Skin of body (tissue), 2 donors: Measurements from ENCODE around the gene TMEM255B. TPM values are rescaled to one million over a fixed set of nuclear protein-coding genes. Genes with fewer than 3 reads are reported as not detected.
"Not testable (repeated sequence)": the region's sequence is repeated elsewhere in the genome, so short reads cannot be mapped to it uniquely, and the experiment has no call there.

Experiments used
- DNase-seq: peaks from one replicate; lab custom pipeline; 2025; lab: John Stamatoyannopoulos, UW
- total RNA-seq: library from RNA; depleted of rRNA; stranded (reverse); fragments of >200 nt; gene quantifications from one replicate; pipeline ENCODE4 v1.2.3, GENCODE V29; 2014

The TMEM255B gene
- total RNA-seq, 1 donor from 2014 or later, result 1.7 TPM

- no peak for DNase-seq
Measured at GRCh38 chr13:113785051-113786010, 26.3 kb downstream of the TMEM255B start.

GRCh38 chr13:113786262-113786841, 27.3 kb downstream of the TMEM255B start:
- no peak for DNase-seq

GRCh38 chr13:113787694-113788093, 28.7 kb downstream of the TMEM255B start:
- no peak for DNase-seq

- no peak for DNase-seq
Measured at GRCh38 chr13:113788413-113789135, 29.5 kb downstream of the TMEM255B start.

- DNase-seq, result no peak
Measured at GRCh38 chr13:113789167-113789566, 30.1 kb downstream of the TMEM255B start.

- not testable (repeated sequence) for DNase-seq
Measured at GRCh38 chr13:113789931-113790330, 30.9 kb downstream of the TMEM255B start.

- no peak for DNase-seq
Measured at GRCh38 chr13:113791226-113791625, 32.2 kb downstream of the TMEM255B start.

- DNase-seq, result no peak
Measured at GRCh38 chr13:113791761-113792160, 32.7 kb downstream of the TMEM255B start.

- no peak for DNase-seq
Measured at GRCh38 chr13:113792236-113792770, 33.3 kb downstream of the TMEM255B start.

GRCh38 chr13:113792886-113793717, 34.1 kb downstream of the TMEM255B start:
- no peak for DNase-seq

GRCh38 chr13:113793718-113794085, 34.7 kb downstream of the TMEM255B start:
- no peak for DNase-seq

GRCh38 chr13:113794086-113794485, 35.1 kb downstream of the TMEM255B start:
- no peak for DNase-seq

GRCh38 chr13:113794764-113795173, 35.7 kb downstream of the TMEM255B start:
- no peak for DNase-seq

- not testable (repeated sequence) for DNase-seq
Measured at GRCh38 chr13:113795362-113795761, 36.3 kb downstream of the TMEM255B start.

- no peak for DNase-seq
Measured at GRCh38 chr13:113796211-113796963, 37.4 kb downstream of the TMEM255B start.

GRCh38 chr13:113796964-113797676, 38.1 kb downstream of the TMEM255B start:
- DNase-seq, result no peak

- DNase-seq, result no peak
Measured at GRCh38 chr13:113798200-113798811, 39.3 kb downstream of the TMEM255B start.

GRCh38 chr13:113800576-113800926, 41.5 kb downstream of the TMEM255B start:
- no peak for DNase-seq
